GM18907 (cell line): ENCODE data around the gene ZNF217.
A peak's percentile ranks its signal among the peaks of the same experiment; 100 is the strongest.
"Not testable (repeated sequence)": the region's sequence is repeated elsewhere in the genome, so short reads cannot be mapped to it uniquely, and the experiment has no call there.

Experiments
- ATAC-seq: cut with Tn5 transposase; IDR thresholded peaks from one replicate; pipeline ENCODE4 v1.9.1; 2021; ENCODE audit warnings: mild to moderate bottlenecking, moderate library complexity; ENCODE audit not compliant: unreplicated experiment

The ZNF217 gene

GRCh38 chr20:53569606-53570307 is 23.9 kb downstream of the ZNF217 start:
- ATAC-seq: no peak

GRCh38 chr20:53569005-53569404 is 24.6 kb downstream of the ZNF217 start:
- ATAC-seq: no peak

GRCh38 chr20:53568351-53568750 is 25.3 kb downstream of the ZNF217 start:
- ATAC-seq: no peak

GRCh38 chr20:53567379-53567917 is 26.2 kb downstream of the ZNF217 start:
- ATAC-seq: no peak

- not testable (repeated sequence) for ATAC-seq
These were observed 27.0 kb downstream of the ZNF217 start for GRCh38 chr20:53566623-53567022.

GRCh38 chr20:53565254-53565653 is 28.4 kb downstream of the ZNF217 start:
- no peak for ATAC-seq

- ATAC-seq: not testable (repeated sequence)
These were observed 31.4 kb downstream of the ZNF217 start for GRCh38 chr20:53562104-53562764.

GRCh38 chr20:53561505-53561904 is 32.1 kb downstream of the ZNF217 start:
- no peak for ATAC-seq

- no peak for ATAC-seq
These were observed 33.8 kb downstream of the ZNF217 start for GRCh38 chr20:53559816-53560215.

- ATAC-seq: no peak
These were observed 36.5 kb downstream of the ZNF217 start for GRCh38 chr20:53557130-53557529.

GRCh38 chr20:53556267-53556897 is 37.3 kb downstream of the ZNF217 start:
- ATAC-seq: no peak

GRCh38 chr20:53555816-53556215 is 37.8 kb downstream of the ZNF217 start:
- no peak for ATAC-seq

GRCh38 chr20:53555081-53555480 is 38.6 kb downstream of the ZNF217 start:
- ATAC-seq: no peak

GRCh38 chr20:53552572-53552893 is 41.1 kb downstream of the ZNF217 start:
- ATAC-seq: not testable (repeated sequence)

- ATAC-seq: not testable (repeated sequence)
These were observed 41.7 kb downstream of the ZNF217 start for GRCh38 chr20:53551719-53552571.

GRCh38 chr20:53550280-53551187 is 43.1 kb downstream of the ZNF217 start:
- no peak for ATAC-seq

GRCh38 chr20:53547664-53548239 is 45.9 kb downstream of the ZNF217 start:
- ATAC-seq: peak; percentile 56

GRCh38 chr20:53539516-53539915 is 54.1 kb downstream of the ZNF217 start:
- ATAC-seq: no peak

GRCh38 chr20:53536382-53536781 is 57.3 kb downstream of the ZNF217 start:
- not testable (repeated sequence) for ATAC-seq

GRCh38 chr20:53535878-53536277 is 57.8 kb downstream of the ZNF217 start:
- ATAC-seq: no peak
